Muscle of back (tissue), 11 donors: ENCODE measurements around the gene ACP1. TPM values are rescaled to one million over a fixed set of nuclear protein-coding genes. Genes with fewer than 3 reads are reported as not detected.
"Not testable (repeated sequence)": the region's sequence is repeated elsewhere in the genome, so short reads cannot be mapped to it uniquely, and the experiment has no call there.

Source experiments
- DNase-seq, 3 donors: peaks; one replicate each; pipeline versions ENCODE4 v3.0.0 to v3.0.0-alpha.2; 2013
- polyA plus RNA-seq, 10 donors: library from polyadenylated mRNA; unstranded; fragments of 120-200 nt; gene quantifications; one replicate each; pipeline ENCODE4 v1.2.1, GENCODE V29; 2013; ENCODE audit not compliant: insufficient read length in 10 of 10

ACP1 gene
- polyA plus RNA-seq, 10 donors = 86.9 to 116 (median 93.8) TPM

DNA sequence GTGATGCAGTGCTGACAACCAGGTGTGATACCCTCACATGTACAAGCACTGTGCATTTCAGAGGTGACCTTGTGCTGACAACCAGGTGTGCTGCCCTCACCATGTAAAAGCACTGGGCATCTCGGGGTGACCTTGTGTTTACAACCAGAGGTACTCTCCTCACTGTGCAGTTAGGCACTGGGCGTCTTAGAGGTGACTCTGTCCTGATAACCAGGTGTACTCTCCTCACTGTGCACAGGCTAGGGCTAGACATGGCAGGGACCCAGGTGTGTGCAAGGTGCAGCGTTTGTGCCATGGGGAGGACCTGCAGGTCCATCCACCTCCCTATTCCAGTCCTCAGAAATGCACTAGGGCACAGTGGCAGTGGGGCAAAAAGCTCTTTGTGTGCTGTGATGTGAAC lies 31.6 kb downstream of the ACP1 start:
- no peak for DNase-seq

DNA sequence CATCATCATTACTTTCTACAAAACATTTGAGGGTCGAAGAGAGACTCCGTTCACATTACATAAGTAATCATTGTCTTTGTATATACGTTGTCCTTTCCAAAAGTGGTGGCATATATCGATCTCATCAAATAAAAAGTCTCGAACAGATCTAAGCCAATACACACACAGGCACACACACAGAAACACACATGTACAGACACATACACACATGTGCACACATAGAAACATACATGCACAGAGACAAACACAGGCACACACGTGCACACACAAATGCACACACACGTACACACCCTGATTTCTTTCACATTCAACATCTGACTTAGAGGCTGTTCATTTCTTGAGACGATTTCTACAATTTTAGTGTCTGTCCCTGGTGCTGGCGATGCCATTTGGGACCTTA lies 40.6 kb downstream of the ACP1 start:
- no peak for DNase-seq

DNA sequence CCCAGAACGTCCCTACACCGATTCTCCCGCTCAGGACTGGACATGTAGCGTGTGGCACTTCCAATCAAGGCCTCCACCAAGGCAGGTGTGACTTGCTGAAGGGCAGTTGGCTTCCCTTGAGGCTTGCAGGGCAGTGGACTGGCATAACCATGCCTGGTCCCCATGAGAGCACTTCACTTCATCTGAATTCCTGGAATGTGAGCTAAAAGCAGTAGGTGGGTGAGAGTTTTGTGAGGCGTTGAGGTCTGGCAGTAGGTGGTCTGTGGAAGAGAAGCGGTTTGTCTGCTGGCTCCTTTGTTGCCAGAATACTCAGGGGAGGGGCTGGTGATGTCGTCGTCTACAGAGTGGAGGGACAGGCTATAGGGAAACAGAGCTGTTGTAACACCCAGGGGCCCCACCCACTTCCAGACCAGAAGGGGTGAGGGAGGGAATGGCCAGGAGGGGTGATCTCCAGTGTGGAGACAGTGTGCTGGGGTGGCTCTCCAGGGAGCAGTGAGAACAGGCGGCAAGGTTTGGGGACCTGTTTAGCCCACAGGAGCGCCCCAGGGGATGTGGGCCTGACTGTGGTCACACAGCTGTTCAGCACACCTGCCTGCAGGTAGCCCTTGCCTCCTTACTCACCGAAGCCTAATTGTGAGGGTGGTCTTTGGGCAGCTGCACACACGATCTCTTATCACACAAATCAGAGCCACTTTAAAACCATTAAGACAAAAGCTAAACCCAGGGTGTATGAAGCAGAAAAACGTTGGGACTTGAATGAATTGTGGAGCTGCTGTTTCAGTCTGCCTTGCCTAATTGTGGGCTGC lies 44.6 kb downstream of the ACP1 start:
- no peak for DNase-seq

DNA sequence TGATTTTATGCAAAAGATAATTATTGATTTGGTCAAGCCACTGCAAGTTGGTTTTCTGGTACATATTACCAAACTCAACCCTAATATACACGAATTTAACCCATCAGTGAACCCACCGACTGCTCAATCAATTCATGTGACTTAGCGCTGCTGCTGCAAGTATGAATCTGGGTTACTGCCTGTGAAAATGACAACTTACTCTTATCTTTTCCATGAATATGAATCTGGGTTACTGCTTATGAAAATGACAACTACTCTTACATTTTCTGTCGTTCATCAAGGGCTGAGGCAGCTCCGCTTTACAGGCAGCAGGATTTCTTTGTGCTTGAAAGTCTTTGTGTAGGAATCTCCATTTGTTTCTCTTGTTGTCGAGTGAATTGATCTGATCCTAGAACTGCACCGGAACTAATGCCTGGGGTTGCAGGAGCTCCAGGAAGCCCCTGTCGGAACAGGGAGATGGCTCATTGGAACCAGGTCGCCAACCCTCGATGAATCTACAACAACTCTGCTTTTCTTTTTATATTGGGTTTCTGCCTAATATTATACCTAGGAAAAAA lies 45.3 kb downstream of the ACP1 start:
- no peak for DNase-seq

DNA sequence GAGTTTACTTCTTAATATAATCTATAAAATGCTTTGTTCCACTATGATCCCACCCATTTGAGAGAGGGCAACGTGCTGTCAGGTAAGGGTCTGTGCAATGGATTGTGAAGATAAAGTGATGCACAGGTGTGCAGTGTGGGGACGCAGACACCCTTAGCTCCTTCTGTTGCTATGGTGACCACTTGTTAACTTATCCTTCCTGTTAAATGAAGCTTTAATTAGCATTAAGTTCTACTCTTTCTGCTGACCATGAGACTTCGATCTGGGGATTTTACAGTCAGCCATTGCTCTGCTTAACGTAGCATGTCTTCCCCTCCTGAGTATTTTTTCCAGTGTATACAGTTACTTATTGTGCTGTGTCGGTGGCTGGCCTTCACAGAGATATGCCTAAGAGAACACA lies 46.2 kb downstream of the ACP1 start:
- DNase-seq = no peak

DNA sequence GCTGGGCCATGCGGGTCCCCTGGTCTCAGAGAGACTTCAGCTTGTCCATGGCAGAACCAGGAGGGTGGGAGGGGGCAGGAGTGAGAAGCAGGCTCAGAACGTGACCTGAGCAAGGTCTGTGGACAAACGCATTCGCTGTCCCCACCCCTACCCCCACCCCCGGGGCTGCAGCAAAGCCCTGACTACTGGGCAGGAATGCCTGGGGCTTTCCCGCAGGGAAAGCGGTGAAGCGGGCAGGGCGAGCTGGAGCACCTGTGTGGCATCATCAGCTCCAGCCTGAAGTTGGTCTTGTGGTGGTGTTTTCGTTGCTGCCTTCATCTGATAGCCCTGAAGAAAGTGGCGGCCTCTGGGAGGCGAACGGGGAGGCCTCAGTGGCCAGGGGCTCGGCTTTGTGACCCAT lies 49.2 kb downstream of the ACP1 start:
- no peak for DNase-seq

DNA sequence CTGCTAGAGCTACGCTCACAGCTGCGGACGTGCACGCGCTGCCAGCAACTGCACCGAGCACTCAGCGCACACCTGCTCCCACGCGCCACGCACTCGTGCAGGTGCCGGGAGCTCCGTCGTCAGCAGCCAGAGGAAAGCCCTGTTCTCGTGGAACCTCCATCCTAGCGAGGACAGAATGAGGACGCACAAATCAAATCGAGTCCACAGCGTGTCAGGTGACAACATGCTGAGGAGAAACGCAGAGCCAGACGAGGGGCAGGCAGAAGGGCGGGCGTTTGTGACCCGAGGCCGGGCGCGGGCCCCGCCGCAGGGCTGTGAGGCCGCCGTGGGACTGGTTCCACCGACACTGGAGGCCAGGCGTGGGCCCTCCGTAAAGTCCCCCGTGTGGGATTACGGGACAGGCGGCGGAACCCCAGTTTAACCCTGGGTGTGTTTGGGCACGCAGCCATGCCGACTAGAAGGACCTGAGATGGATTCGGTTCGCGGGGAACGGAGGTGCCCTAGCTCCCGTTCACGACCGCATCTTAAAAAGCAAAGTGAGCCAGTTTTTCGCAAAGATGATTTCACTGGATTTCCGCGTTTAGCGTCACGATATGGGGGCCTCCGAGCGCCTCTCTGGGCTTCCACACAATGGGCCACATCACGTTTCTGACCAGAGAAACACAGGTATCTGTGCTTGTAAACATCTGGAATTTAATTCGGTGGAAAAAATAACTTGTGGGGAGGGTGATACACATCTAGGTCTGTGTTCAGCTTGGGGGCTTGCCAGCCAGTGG lies 50.0 kb downstream of the ACP1 start:
- no peak for DNase-seq

DNA sequence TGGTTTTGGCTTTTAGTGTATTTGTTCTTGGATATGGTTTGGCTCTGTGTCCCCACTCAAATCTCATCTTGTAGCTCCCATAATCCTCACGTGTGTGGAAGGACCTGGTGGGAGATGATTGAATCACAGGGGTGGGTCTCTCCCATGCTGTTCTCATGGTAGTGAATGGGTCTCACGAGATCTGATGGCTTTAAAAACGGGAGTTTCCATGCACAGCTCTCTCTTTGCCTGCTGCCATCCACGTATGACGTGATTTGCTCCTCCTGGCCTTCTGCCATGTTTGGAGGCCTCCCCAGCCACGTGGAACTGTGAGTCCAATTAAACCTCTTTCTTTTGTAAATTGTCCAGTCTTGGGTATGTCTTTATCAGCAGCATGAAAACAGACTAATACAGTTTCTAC lies 51.2 kb downstream of the ACP1 start:
- DNase-seq = not testable (repeated sequence)

DNA sequence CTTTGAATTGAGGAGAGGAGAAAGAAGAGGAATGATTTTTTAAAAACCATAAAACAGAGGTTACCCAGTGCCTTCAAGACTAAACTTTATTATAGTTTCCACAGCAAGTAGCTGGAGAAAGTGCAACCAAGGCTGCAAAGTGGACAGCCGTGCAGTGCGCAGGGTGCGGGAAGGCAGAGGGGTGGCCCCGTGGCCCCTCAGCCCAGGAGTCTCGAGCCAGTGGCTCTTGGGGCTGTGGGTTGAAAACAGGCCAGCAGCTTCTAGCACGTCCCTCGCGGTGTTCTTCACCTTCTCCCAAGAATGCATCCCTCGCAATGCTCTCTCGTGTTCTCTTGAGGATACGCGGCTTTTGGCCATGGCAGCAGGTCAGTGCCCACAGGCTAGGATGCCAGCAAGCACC lies 51.6 kb downstream of the ACP1 start:
- no peak for DNase-seq

DNA sequence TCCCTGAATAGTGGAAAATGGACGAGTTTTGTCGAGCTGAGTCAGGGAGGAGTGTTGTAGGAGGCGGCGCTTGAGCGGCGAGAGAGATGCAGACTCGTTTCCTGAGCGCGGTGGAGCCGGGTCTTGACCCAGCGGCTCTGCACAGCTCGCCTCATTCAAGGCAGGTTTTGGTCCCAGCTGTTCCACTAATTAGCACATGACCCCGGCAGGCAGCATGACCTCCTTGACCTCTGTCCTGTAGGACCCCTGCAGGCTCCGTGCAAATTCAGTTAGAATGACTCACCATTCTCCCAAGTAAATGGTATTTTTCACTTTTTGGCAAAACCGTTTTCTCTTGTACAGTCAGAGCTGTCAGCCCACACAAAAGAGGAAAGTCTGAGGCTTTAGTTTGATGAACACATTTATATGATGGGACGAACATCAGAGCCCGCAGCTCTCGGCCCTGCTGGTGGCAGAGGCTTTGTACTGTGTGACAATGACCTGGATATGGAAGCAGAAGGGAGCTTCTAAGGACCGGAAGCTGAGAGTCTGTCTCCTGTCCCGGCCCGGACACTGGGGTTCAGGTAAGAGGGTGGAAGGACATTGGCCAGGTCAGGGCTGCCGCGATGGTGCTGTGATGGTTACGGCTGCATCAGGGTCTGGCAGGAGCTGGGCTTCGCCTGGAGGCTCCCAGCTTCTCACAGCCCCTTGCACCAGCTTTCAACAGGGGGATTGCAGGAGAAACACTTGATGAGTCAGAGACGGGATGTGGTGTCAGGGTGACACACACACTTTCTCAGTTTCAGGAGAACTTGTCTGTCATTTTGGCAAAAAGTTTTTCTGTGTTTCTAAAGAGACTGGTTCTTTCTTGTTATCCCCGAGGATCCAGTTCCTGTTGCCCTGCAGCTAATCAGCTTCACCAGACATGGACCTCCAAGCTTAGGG lies 53.0 kb downstream of the ACP1 start:
- peak in 2 of 3 donors; percentile 5 to 38 for DNase-seq

DNA sequence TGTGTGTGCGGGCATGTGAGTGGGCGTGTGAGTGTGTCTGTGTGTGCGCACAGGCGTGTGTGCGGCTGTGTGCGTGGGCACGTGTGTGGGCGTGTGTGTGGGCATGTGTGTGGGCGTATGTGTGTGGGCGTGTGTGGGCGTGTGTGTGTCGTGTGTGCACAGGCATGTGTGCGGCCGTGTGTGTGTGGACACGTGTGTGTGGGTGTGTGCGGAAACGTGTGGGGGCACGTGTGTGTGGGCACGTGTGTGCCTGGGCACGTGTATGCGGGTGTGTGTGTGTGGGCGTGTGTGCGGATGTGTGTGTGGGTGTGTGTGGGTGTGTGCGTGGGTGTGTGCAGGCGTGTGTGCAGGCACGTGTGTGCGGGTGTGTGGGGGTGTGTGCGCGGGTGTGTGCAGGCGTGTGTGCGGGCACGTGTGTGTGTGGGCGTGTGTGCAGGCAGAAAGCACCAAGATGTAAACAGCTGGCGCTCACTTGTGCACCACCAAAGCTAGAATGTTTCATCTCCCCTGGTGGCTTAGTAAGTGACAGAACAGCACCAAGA lies 54.4 kb downstream of the ACP1 start:
- no peak for DNase-seq

DNA sequence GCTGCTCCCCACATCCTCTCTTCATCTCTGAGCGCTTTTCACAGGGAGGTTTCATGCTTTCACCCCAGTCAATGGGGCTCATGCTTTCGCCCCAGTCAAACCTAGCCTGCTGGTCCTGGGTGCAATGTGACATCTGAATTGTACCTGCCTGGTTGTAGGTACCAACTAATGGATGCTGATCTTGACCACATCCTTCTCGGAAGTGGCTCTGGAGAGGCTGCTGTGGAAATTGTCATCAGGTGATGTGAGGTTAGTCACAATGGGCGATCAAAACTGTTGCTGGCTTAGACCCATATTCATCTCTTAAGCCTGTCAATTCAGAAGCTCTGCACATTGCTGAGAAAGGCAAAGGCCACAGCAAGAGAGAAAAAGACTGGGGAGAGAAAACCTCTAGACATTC lies 55.8 kb downstream of the ACP1 start:
- DNase-seq = no peak

DNA sequence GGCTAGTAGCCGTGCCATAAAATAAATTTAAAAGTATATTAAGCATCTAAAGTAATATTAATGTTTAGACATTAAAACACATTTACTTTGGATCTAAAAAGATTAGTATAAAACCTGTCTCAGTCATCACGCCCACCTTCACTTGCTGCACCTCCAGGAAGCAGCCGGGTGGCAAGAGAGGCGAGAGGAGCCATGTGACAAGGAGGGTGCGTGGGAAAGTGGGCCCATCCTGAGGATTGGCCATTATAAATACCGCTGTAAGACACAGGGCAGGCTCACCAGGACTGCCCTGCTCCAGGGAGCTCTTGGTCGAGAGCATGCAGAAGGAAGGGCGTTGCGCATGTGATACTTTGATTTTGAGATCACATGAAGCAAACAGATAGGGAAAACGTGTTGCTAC lies 57.6 kb downstream of the ACP1 start:
- no peak for DNase-seq

DNA sequence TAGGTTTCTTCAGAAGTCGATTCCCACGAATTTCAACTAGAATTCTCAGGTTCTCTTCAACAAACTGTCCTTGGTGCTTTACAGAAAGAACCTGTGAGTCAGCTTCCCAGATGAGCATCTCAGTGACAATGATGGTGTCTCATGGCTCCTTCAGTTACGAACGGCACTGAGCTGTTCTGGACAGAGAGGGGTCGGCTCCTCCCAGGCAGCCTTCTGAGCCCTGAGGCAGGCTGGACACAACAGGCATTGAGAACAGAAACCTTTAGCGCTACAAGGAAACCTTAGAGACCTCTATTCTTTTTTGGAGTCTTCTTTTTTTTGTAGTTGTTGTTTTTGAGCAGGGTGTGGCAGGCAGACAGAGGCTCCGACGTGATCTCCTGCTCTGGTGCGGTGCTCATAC lies 58.3 kb downstream of the ACP1 start:
- DNase-seq = no peak

Other genes starting within 250 kb of the ACP1 start
- 1 to 10 TPM in 8 of 10 donors, under 1 TPM in 2; 0.27 to 3.2 (median 1.9) TPM for gene FAM110C, start 218.4 kb upstream of the ACP1 start, polyA plus RNA-seq
- 10 to 100 TPM; 25.9 to 57.2 (median 36.7) TPM for gene SH3YL1, start 915 bp upstream of the ACP1 start, polyA plus RNA-seq
- 1 to 10 TPM in 7 of 10 donors, under 1 TPM in 3; 0.83 to 3.0 (median 1.1) TPM for gene ALKAL2, start 23.1 kb downstream of the ACP1 start, polyA plus RNA-seq